GM21526 (cell line): ENCODE results near the gene USP47.
A peak's percentile ranks its signal among the peaks of the same experiment; 100 is the strongest.

ENCODE experiments used
- ATAC-seq: cut with Tn5 transposase; IDR thresholded peaks from one replicate; pipeline ENCODE4 v1.9.1; 2021; ENCODE audit warnings: moderate library complexity; ENCODE audit not compliant: unreplicated experiment, low FRiP score

USP47 gene

GRCh38 chr11:11841723-11842420 is at the start of gene USP47:
Gene USP47 (plus strand): TSS chr11:11841972. CDS start chr11:11842186, 214 bp downstream.
- ATAC-seq = peak; percentile 59

DNA sequence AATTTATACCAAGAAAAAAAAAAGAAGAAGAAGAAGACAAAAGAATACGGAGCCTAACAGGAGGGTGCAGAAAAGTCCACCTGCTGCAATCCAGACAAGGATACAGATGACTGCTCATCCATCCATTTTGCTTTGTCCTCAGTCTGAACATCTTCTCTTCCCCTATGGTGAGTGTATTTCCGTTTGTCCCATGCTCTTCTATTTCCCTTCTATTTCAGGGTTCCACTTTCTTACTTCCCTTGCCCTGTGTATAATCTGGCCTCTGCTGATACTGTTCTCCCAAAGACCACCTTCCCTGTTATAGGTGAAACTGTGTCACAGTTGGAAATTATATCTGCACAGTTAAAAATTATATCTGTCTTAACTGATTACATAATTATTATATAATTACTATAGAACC is 48.7 kb upstream of the USP47 start:
- ATAC-seq = no peak

DNA sequence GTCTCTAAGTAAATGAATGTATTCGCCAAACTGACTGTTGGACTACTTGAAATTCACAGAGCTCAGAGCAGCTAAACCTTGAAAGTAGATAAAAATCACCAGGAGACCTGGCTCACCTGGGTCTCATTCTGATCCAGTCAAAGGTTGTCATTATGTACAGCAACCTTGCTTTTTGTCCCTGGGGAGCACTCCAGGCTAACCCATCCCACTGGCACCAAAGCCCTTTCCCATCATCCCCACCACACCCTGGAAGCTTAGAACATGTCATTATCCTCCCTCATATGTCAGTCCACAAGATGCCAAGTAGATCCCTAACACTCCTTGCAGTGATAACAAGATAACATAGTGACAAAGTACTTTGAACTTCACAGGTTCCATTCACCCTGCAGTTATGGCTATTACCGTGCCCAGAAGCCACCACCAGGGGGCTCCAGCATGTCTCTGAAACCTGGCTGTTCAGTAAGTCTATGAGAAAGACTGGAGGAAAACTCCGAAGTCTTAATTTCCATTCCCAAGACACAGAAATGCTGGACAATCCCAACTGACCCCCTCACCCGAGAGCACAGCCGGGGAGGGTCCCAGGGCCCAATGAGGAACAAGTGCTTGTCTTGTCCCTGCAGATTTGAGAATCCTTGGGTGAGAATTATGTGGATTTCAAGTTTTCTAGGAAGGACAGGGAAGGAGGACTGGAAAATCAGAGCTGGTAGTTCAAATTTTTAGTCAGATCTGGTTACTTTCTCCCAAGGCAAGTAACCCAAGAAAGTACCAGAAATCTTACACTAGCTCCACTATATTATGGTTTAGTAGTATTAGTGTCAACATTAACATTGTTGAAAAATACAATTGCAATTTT is 43.0 kb upstream of the USP47 start:
- ATAC-seq = peak; percentile 65

GRCh38 chr11:11805228-11805627 is 36.5 kb upstream of the USP47 start:
- no peak for ATAC-seq

- no peak for ATAC-seq
Measured at GRCh38 chr11:11806074-11806473, 35.7 kb upstream of the USP47 start.

- ATAC-seq = no peak
Measured at GRCh38 chr11:11806586-11806985, 35.2 kb upstream of the USP47 start.

DNA sequence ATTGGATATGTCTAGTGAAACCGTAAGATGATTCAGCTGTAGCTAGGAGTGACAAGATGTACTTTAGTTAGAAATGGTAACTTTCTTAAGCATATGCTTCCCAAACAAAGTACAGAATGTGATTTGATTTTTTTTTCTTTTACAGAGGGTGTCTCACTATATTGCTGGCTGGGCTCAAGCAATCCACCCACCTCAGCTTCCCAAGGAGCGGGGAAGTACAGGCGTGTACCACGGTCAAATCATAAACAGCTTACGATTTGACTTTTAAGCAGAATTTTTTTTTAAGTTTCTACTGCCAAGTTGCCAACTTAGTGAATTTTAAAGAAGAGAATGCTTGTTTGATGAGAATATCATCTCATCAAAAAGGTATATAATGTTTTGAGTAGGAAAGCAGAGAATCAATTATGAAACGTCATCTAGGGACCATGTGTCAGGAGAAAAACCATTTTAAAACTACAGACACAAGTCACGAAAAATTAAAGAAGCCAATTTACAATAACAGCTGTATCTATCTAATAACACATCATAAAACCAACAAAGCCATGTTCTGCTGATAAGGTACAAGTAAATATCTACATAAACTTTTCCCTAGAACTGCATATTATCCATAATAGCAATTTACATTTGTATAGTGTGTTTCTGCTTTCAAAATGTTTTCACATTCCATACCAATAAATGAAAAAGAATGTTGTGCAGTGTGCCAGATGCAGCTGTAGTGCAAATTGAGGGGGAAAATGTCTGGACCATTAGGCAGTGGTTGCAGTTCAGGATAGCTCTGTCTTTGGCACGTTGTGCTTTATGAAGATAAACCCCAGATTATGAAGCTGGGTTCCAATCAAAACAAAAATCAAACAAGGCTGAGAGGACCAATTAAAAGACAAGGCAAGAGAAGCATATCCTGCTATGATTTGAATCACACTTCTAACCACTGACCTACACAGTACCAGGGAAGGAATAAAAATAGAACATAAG is 33.7 kb upstream of the USP47 start:
- ATAC-seq = no peak

DNA sequence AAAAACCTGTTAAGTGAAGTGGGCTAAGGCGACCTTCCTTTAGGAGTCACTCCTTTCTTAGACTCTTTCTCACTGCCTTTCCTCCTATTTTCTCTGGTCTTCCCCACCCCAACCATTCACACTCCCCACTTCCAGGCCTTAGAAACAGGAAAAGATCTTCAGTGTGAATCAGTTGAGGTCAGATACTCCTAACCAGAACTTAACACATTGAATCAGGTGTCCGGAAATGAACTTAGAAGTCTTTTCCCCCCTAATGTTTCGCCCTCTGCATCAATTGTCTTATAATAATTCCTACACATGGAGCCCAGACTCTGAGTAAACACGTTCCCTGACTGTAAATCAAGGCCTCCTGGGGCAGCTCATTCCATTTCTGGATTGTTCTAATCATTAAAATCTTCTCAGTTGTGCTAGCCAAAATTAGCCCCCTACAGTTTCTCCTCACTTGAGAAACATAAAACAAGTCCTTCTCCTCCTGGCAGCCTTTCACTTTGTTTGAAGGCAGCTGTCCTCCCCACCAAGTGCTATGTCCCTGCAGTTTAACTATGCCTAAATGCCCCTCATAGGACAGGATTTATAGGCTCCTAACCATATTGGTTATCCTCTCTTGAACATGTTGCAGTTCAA is 32.7 kb upstream of the USP47 start:
- no peak for ATAC-seq

DNA sequence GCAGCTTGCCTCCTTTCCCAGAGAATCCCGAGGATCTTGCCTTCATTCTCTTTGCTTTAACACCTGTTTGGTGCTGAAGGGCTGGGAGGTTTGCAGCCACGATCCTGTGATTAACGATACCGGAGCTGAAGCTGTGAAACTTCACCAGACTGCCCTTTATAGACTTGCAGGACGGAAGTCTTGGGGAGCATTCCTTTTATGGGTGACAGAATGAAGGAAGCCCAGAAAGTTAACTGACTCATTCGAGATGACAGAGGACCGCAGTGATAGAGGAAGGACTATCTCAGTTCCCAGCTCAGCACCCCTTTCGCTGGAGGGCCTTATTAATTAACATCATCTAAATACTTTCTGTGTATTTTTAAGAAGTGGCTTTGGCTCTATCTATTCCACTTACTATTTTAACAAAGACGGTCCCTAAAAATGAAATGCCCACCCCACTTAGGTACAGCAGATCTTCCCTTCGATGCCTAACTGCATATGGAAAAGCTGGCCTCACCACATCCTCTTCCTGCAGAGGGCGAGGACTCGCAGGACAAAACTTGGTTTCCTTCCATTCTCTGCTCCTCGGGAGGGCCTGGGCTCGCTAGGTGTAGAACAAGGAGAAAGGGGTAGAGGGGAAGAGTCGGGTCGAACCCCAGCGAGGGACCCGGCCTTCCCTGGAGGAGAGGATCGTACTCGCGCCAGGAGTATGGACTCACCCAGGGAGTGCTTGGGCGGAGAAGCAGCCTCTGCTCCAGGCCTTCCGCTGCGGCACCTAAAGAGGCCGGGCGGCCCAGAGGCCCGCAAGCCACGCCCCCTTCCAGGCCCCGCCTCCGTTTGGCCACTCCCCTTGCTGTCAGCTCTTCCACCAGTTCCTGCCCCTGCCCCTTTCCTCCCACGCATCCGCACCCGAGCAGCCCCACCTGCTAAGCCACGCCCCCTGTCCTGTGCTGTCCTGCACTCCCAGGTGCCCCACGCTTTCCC is 30.7 kb upstream of the USP47 start:
- no peak for ATAC-seq

GRCh38 chr11:11813288-11813962 is 28.3 kb upstream of the USP47 start:
- no peak for ATAC-seq

DNA sequence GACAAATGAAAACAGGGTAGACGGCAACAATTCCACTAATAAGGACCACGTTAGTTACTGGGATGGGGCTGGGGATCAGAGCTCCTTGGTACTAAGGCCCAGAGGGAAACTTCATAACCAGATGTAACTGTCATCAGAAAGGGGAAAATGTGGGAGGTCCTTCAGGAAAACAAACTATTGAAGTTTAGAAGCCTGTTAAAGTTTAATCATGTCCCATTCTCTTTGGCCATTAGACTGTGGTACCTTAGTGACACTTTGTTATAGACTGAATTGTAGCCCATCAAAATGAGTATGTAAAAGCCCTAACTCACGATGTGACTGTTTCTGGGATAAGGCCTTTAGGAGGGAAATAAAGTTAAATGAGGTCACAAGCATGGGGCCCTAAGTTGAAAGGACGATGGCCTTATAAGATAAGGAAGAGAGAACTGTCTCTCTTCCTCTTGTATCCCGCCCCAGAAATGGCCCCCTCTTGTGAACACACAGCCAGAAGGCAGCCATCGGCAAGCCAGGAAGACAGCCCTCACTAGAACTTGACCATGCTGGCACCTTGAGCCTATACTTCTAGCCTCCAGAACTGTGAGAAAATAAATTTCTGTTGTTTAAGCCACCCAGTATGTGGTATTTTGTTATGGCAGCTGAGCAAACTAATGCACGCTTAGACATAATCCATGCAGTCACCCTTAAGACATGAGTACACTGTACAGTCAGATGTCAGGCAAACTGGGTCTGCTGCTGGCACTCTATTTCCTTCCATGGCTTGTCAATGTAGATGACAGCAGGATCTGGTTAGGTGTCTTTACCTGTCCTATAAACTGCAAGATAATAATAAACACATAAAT is 26.9 kb upstream of the USP47 start:
- ATAC-seq = no peak

- no peak for ATAC-seq
Measured at GRCh38 chr11:11816511-11817314, 25.1 kb upstream of the USP47 start.

DNA sequence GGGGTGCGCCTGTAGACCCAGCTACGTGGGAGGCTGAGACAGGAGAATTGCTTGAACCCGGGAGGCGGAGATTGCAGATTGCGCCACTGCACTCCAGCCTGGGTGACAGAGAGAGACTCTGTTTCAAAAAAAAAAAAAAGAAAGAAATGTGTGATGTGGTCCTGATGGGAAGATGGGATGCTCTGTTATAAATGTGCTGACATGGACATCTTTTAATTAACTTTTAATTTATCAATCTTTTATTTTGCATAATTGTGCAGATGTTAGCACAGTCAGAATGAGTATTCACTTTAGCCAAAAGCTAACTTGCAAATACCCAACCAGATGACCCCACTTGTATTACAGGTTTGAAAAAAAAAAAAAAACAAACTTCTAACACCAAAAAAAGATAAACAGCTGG is 23.8 kb upstream of the USP47 start:
- no peak for ATAC-seq

DNA sequence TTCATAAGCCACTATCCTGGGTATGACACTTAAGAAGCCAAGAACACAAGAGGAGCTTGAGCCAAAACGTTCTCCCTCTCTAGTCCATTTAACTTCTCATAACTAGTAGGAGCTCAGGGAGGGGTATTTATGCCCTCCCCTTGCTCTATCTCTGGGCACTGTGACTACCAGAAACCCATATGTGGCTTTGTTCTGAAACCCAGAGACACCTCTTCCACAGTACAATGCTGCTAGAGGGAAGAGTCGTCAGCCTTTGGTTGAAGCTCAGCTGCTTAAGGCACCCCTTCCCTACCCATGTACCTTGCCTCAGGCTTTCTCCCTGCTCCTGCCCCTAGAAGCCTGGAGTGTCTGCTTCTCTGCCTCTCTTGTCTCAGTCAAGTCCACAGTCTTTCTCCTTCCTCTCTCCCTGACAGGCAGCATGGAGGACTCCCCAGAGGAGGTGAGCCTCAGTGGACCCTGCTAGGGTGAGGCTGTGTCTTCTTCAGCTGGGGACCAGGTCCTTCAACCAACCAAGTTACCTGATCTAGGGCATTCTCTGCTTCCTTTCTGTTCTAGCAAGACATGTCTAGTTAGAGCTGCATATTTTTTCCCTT is 23.1 kb upstream of the USP47 start:
- no peak for ATAC-seq

DNA sequence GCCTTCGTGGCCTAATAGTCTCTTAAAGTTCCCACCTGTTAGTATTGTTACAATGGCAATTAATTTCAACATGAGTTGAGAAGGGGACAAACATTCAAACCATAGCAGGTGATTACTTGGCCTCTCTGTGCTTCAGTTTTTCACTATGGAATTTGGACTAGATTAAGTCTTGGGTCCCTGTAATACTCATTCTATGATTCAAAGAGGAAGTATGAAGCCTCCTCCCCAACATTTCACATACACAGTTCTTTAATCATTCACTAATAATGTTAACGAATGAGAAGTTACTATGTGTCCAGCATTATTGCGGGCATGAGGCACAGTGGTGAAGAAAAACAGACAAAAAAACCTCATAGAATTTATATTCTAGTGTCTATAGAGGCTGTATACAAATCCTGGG is 19.9 kb upstream of the USP47 start:
- no peak for ATAC-seq

- no peak for ATAC-seq
Measured at GRCh38 chr11:11822946-11823345, 18.8 kb upstream of the USP47 start.

GRCh38 chr11:11826260-11826659 is 15.5 kb upstream of the USP47 start:
- no peak for ATAC-seq
